MM.1S (cell line): ENCODE data around the gene PYGO2.

ENCODE experiments used
- DNase-seq: peaks from one replicate; pipeline ENCODE4 v3.0.0-alpha.2; 2015
- H2AFZ ChIP-seq: fragments of 300-600 bp; sonication (generic); 2 replicates; pipeline ENCODE4 v1.6.0; 2016; ENCODE audit warnings: antibody characterized with exemption, low read length
- H3F3A ChIP-seq: fragments of 300-600 bp; sonication (generic); 2 replicates; pipeline ENCODE4 v1.6.1; 2016; ENCODE audit warnings: mild to moderate bottlenecking, antibody characterized with exemption, low read length, moderate library complexity, mixed read lengths; ENCODE audit not compliant: insufficient read depth
- H3K27ac ChIP-seq: fragments of 300-600 bp; sonication (generic); 2 replicates; pipeline ENCODE4 v1.5.1; 2016; ENCODE audit warnings: mild to moderate bottlenecking, low read length
- H3K27me3 ChIP-seq: fragments of 300-600 bp; sonication (generic); replicated peaks from 2 replicates; pipeline ENCODE4 v1.6.0; 2016; ENCODE audit warnings: low read length; ENCODE audit not compliant: insufficient read depth
- H3K36me3 ChIP-seq: fragments of 300-600 bp; sonication (generic); replicated peaks from 2 replicates; pipeline ENCODE4 v1.6.1; 2016; ENCODE audit warnings: mild to moderate bottlenecking, low read length, mixed read lengths; ENCODE audit not compliant: insufficient read depth
- H3K4me1 ChIP-seq: fragments of 300-600 bp; sonication (generic); 2 replicates; pipeline ENCODE4 v1.6.1; 2016; ENCODE audit warnings: low read length, mixed read lengths
- H3K4me2 ChIP-seq: fragments of 300-600 bp; sonication (generic); 2 replicates; pipeline ENCODE4 v1.6.0; 2016; ENCODE audit warnings: low read depth, low read length
- H3K4me3 ChIP-seq: fragments of 300-600 bp; sonication (generic); 2 replicates; pipeline ENCODE4 v1.5.1; 2016; ENCODE audit warnings: low read length, mixed read lengths
- H3K79me2 ChIP-seq: fragments of 300-600 bp; sonication (generic); 2 replicates; pipeline ENCODE4 v1.6.1; 2016; ENCODE audit warnings: mixed run types, low read length, mixed read lengths
- H3K9ac ChIP-seq: fragments of 300-600 bp; sonication (generic); 2 replicates; pipeline ENCODE4 v1.6.1; 2016; ENCODE audit warnings: low read length, mixed read lengths
- H3K9me2 ChIP-seq: fragments of 300-600 bp; sonication (generic); replicated peaks from 2 replicates; pipeline ENCODE4 v1.6.1; 2016; ENCODE audit warnings: mild to moderate bottlenecking, low read length, mixed read lengths; ENCODE audit not compliant: insufficient read depth
- H3K9me3 ChIP-seq: fragments of 300-600 bp; sonication (generic); replicated peaks from 2 replicates; pipeline ENCODE4 v1.6.1; 2016; ENCODE audit warnings: mild to moderate bottlenecking, low read length, mixed read lengths; ENCODE audit not compliant: insufficient read depth
- H4K20me1 ChIP-seq: fragments of 300-600 bp; sonication (generic); 2 replicates; pipeline ENCODE4 v1.6.1; 2016; ENCODE audit warnings: mild to moderate bottlenecking, low read length, moderate library complexity, mixed read lengths; ENCODE audit not compliant: insufficient read depth
- EZH2 ChIP-seq: fragments of 300-600 bp; sonication (generic); optimal IDR thresholded peaks from 2 replicates; pipeline ENCODE3; 2017; ENCODE audit warnings: low read depth, mild to moderate bottlenecking, antibody characterized with exemption, low read length, mixed read lengths
- EZH2phosphoT487 ChIP-seq: fragments of 300-600 bp; sonication (generic); IDR thresholded peaks from 2 replicates; pipeline ENCODE4 v1.6.1; 2018; ENCODE audit warnings: antibody characterized with exemption, low read length
- TF ChIP-seq, protein P1 (sequence below): fragments of 300-600 bp; sonication (generic); IDR thresholded peaks from 2 replicates; pipeline ENCODE4 v1.5.1; 2016; ENCODE audit warnings: antibody characterized with exemption, low read length, mixed read lengths

Gene PYGO2

DNA sequence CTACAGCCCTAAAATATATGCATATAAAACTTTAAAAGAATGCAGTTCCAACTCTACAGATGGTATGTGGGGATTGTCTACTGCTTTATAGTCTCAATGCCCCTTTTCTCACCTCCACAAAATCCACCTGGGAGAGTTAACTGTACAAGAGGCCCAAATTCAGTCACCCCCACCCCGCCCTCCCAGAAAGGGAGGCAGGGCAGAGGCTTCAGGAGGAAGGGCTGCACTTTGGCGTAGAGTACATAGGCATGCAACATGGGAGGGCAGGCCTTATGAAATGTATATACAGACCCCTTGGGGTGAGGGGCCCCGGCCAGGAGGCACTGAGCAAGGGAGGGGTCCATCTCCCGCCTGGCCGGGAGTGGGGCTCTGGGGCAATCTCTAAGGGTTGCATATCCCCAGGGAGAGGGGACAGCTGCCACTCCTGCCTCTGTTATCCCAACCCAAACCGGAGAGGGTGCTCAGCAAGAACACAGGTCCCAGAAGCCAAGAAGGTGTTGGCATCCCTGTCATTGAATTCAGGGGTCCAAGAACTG lies 1.3 kb upstream of the PYGO2 start:
- Histone ChIP-seq H3K27me3 (no peaks in the 10 kb centered on the region), H3K79me2 (peaks cover 88% of the 10 kb centered on the region), H3K36me3 (peaks cover 23% of the 10 kb centered on the region), H3K9me3 (no peaks in the 10 kb centered on the region), H3F3A (peaks cover 42% of the 10 kb centered on the region), H3K4me1 (peaks cover 16% of the 10 kb centered on the region; the same call in 1 of the 2 replicates), H3K4me2 (peak overlapping the region; percentile 85), H2AFZ (no peak overlapping the region), H4K20me1 (no peaks in the 10 kb centered on the region), H3K9me2 (no peaks in the 10 kb centered on the region), H3K9ac (peak overlapping the region; percentile 99; the same call in 1 of the 2 replicates), H3K27ac (peak overlapping the region; percentile 91; the same call in 1 of the 2 replicates), H3K4me3 (peak overlapping the region; percentile 88)
- no peak for DNase-seq
- TF ChIP-seq, protein P1, sequence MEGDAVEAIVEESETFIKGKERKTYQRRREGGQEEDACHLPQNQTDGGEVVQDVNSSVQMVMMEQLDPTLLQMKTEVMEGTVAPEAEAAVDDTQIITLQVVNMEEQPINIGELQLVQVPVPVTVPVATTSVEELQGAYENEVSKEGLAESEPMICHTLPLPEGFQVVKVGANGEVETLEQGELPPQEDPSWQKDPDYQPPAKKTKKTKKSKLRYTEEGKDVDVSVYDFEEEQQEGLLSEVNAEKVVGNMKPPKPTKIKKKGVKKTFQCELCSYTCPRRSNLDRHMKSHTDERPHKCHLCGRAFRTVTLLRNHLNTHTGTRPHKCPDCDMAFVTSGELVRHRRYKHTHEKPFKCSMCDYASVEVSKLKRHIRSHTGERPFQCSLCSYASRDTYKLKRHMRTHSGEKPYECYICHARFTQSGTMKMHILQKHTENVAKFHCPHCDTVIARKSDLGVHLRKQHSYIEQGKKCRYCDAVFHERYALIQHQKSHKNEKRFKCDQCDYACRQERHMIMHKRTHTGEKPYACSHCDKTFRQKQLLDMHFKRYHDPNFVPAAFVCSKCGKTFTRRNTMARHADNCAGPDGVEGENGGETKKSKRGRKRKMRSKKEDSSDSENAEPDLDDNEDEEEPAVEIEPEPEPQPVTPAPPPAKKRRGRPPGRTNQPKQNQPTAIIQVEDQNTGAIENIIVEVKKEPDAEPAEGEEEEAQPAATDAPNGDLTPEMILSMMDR, result no peak
- TF ChIP-seq EZH2phosphoT487 (no peak), EZH2 (no peak)

DNA sequence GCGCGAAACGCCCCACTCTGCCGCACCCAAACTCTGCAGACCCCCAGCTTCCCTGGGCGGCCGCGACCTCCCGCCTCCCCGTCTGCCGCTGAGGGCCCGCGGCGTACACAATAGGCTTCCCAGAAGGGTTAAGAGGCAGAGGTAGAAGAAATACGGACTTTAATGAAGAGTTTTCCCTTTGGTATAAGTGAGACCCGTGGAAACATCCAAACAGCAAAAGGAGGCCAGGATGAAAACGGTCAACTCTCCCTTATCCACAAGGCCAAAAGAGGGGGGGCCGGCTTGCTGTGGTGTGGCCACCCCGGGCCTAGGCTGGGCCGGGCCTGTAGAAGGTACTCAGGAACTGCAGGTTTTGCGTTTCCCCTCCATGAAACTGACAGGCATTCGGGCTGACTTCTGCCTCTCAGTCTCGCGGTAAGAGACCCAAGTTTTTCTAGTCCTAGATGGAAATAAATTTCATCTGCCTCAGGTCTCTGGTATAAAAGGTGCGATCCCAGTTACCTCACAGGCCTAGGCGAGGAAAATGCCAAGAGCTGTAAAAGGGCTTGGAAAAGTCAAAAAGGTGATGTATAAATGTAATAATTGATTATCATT lies 671 bp upstream of the PYGO2 start:
- Histone ChIP-seq H3K27me3 (no peaks in the 10 kb centered on the region), H4K20me1 (no peaks in the 10 kb centered on the region), H3K79me2 (peaks cover 85% of the 10 kb centered on the region), H3K4me3 (peak overlapping the region; percentile 88), H2AFZ (peak overlapping the region; percentile 54), H3K9ac (peak overlapping the region; percentile 99), H3K4me2 (peak overlapping the region; percentile 85), H3K36me3 (peaks cover 18% of the 10 kb centered on the region), H3K9me3 (no peaks in the 10 kb centered on the region), H3K27ac (peak overlapping the region; percentile 91), H3F3A (peaks cover 48% of the 10 kb centered on the region), H3K4me1 (peaks cover 16% of the 10 kb centered on the region; the same call in 1 of the 2 replicates), H3K9me2 (no peaks in the 10 kb centered on the region)
- TF ChIP-seq, protein P1, result no peak
- TF ChIP-seq EZH2phosphoT487 (no peak), EZH2 (no peak)
- peak; percentile 81 for DNase-seq

DNA sequence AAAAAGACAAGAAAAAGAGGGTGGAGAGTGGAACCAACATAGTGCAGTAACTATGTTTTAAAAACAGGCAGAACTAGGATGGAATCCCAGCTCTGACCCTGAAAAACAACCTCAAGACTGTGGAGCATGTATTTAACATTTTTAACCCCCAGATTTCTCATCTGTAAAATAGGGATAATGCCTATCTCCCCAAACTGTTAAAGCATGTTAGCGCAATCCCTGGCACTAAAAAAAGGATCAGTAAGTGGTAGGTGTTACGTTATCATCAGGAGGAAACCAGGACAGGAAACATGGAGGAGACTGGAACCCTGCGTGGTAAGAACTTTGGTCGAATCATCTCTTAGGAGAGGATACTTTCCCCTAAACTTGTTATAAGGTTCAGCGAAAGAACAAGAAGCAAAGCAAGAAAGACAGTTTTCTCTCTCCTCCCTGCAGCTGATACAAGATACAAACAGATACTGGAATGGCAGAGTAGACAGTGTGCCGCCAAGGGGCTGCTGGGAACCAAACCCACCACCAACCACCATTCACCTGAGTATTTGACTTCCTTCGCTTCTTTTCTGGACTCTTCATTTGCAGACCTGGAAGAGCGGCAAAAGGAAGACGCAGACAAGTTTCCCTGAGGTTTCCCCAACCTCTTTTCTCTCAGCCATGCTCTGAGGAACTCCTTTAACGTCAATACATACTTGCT lies 991 bp downstream of the PYGO2 start:
- peak overlapping the region; percentile 99 for H3K9ac ChIP-seq
- peak overlapping the region; percentile 85 for H3K4me2 ChIP-seq
- peak; percentile 31 for DNase-seq
- no peak for TF ChIP-seq EZH2phosphoT487
- TF ChIP-seq EZH2, result no peak
- TF ChIP-seq, protein P1, result no peak
- no peak overlapping the region for H2AFZ ChIP-seq
- H3F3A ChIP-seq, result peaks cover 63% of the 10 kb centered on the region
- H3K9me3 ChIP-seq, result no peaks in the 10 kb centered on the region
- H3K27me3 ChIP-seq, result no peaks in the 10 kb centered on the region
- H3K36me3 ChIP-seq, result peaks cover 8% of the 10 kb centered on the region
- H3K4me1 ChIP-seq, result peaks cover 26% of the 10 kb centered on the region
- H3K9me2 ChIP-seq, result no peaks in the 10 kb centered on the region
- peak overlapping the region; percentile 91 for H3K27ac ChIP-seq
- peak overlapping the region; percentile 88 for H3K4me3 ChIP-seq
- peaks cover 69% of the 10 kb centered on the region for H3K79me2 ChIP-seq
- H4K20me1 ChIP-seq, result no peaks in the 10 kb centered on the region
